Liver (tissue), 3 donors: ENCODE measurements around the gene CTTNBP2.

Source experiments
- ATF3 ChIP-seq: IDR thresholded peaks from 2 replicates; pipeline ENCODE4 v1.6.1; 2016; ENCODE audit warnings: antibody characterized with exemption
- CTCF ChIP-seq: fragments of 150-350 bp; IDR thresholded peaks from 2 replicates; pipeline ENCODE4 v1.5.1; 2017; ENCODE audit warnings: improper control_type of control experiment, low read depth, low read length; ENCODE audit not compliant: missing input control
- EGR1 ChIP-seq, 2 donors: IDR thresholded peaks; 2 replicates each; pipeline ENCODE4 v1.6.1; 2016 to 2018; ENCODE audit warnings: antibody characterized with exemption in 2 of 2, low read depth in 2 of 2
- FOXA1 ChIP-seq: IDR thresholded peaks from 2 replicates; pipeline ENCODE4 v1.6.1; 2016; ENCODE audit warnings: antibody characterized with exemption
- JUND ChIP-seq, 2 donors: IDR thresholded peaks; 2 replicates each; pipeline ENCODE4 v1.6.1; 2016; ENCODE audit warnings: antibody characterized with exemption in 2 of 2
- NR2F2 ChIP-seq: IDR thresholded peaks from 2 replicates; pipeline ENCODE4 v1.6.1; 2016; ENCODE audit warnings: antibody characterized with exemption
- RAD21 ChIP-seq, 2 donors: IDR thresholded peaks; 2 replicates each; pipeline ENCODE4 v1.6.1; 2016; ENCODE audit warnings: antibody characterized with exemption in 2 of 2, mild to moderate bottlenecking in 2 of 2
- RXRA ChIP-seq, 2 donors: IDR thresholded peaks; 2 replicates each; pipeline ENCODE4 v1.6.1; 2017 to 2018; ENCODE audit warnings: antibody characterized with exemption in 2 of 2, mild to moderate bottlenecking in 1 of 2
- SP1 ChIP-seq: IDR thresholded peaks from 2 replicates; pipeline ENCODE4 v1.6.1; 2018; ENCODE audit warnings: antibody characterized with exemption, mild to moderate bottlenecking
- YY1 ChIP-seq: IDR thresholded peaks from 2 replicates; pipeline ENCODE4 v1.6.1; 2016; ENCODE audit warnings: antibody characterized with exemption, mild to moderate bottlenecking
- TF ChIP-seq, protein P1 (sequence below): IDR thresholded peaks from 2 replicates; pipeline ENCODE4 v1.6.1; 2016; ENCODE audit warnings: antibody characterized with exemption
- TF ChIP-seq, protein P2 (sequence below): IDR thresholded peaks from 2 replicates; pipeline ENCODE4 v1.6.1; 2016; ENCODE audit warnings: antibody characterized with exemption, mild to moderate bottlenecking
- TF ChIP-seq, protein P3 (sequence below): IDR thresholded peaks from 2 replicates; pipeline ENCODE4 v1.6.1; 2016; ENCODE audit warnings: antibody characterized with exemption
- donor health status: healthy.
- donor health status: healthy.

DNA sequence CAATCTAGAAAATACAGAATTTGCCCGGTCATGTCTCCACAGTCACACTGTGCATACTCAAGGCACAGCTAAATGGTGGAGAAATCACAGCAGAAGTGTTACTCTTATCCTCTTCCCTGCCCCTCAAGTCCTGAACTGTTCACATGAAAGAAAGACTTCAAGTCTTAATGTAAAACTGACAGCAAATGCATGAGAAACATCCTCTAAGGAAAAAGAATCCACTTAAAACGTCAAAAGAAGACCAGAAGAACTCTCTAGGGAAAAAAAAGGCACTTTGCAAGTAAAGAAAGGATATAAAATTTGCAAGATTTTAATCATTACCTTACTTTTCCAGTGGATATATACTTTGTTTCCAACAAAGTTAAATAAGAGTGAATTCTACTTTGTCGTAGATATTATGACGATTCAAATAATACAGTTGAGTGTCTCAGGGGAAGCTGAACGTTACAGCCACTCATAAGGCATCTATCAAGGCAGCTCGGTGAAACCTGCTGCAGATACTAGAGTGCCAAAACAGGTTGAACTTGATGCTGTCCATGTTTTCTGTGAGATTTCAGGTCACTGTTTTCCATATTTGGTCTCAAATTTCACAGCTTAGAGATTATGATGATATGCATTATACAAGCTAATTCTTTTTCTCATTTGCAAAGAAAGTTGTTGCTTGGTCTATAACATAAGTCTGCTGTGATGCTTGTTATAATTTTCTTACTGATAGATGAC lies 155.0 kb downstream of the CTTNBP2 start:
- TF ChIP-seq YY1 (no peak), CTCF (no peak), JUND (IDR thresholded peaks at IDR 0.05) (no peak), ATF3 (no peak), SP1 (no peak), RXRA (IDR thresholded peaks at IDR 0.05) (no peak), FOXA1 (no peak), EGR1 (IDR thresholded peaks at IDR 0.05; ENCODE audit: low read depth in 2 of 2) (no peak), RAD21 (IDR thresholded peaks at IDR 0.05) (no peak), NR2F2 (no peak)
- TF ChIP-seq, protein P1, sequence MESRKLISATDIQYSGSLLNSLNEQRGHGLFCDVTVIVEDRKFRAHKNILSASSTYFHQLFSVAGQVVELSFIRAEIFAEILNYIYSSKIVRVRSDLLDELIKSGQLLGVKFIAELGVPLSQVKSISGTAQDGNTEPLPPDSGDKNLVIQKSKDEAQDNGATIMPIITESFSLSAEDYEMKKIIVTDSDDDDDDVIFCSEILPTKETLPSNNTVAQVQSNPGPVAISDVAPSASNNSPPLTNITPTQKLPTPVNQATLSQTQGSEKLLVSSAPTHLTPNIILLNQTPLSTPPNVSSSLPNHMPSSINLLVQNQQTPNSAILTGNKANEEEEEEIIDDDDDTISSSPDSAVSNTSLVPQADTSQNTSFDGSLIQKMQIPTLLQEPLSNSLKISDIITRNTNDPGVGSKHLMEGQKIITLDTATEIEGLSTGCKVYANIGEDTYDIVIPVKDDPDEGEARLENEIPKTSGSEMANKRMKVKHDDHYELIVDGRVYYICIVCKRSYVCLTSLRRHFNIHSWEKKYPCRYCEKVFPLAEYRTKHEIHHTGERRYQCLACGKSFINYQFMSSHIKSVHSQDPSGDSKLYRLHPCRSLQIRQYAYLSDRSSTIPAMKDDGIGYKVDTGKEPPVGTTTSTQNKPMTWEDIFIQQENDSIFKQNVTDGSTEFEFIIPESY, result no peak
- TF ChIP-seq, protein P2, sequence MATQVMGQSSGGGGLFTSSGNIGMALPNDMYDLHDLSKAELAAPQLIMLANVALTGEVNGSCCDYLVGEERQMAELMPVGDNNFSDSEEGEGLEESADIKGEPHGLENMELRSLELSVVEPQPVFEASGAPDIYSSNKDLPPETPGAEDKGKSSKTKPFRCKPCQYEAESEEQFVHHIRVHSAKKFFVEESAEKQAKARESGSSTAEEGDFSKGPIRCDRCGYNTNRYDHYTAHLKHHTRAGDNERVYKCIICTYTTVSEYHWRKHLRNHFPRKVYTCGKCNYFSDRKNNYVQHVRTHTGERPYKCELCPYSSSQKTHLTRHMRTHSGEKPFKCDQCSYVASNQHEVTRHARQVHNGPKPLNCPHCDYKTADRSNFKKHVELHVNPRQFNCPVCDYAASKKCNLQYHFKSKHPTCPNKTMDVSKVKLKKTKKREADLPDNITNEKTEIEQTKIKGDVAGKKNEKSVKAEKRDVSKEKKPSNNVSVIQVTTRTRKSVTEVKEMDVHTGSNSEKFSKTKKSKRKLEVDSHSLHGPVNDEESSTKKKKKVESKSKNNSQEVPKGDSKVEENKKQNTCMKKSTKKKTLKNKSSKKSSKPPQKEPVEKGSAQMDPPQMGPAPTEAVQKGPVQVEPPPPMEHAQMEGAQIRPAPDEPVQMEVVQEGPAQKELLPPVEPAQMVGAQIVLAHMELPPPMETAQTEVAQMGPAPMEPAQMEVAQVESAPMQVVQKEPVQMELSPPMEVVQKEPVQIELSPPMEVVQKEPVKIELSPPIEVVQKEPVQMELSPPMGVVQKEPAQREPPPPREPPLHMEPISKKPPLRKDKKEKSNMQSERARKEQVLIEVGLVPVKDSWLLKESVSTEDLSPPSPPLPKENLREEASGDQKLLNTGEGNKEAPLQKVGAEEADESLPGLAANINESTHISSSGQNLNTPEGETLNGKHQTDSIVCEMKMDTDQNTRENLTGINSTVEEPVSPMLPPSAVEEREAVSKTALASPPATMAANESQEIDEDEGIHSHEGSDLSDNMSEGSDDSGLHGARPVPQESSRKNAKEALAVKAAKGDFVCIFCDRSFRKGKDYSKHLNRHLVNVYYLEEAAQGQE, result no peak
- TF ChIP-seq, protein P3, sequence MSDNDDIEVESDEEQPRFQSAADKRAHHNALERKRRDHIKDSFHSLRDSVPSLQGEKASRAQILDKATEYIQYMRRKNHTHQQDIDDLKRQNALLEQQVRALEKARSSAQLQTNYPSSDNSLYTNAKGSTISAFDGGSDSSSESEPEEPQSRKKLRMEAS, result no peak
